Activated CD4-positive, alpha-beta T cell treated with anti-CD3 and anti-CD28 coated beads for 36 hours (primary cell): ENCODE data around the gene PTK7. TPM values are rescaled to one million over a fixed set of nuclear protein-coding genes. Genes with fewer than 3 reads are reported as not detected.

ENCODE experiments used
- ATAC-seq: fragments of 200-7000 bp; cut with Tn5 transposase; one replicate; pipeline ENCODE4 v1.10.0; 2021; ENCODE audit warnings: mild to moderate bottlenecking, moderate library complexity
- CTCF ChIA-PET: fragments of 350-600 bp; sonication (Branson Sonifier 250); formaldehyde crosslinking; loops from one replicate; lab custom pipeline; 2021; ENCODE audit warnings: antibody characterized with exemption; lab: Charles Lee
- POLR2A ChIA-PET: fragments of 350-600 bp; sonication (Branson Sonifier 250); formaldehyde crosslinking; loops from one replicate; lab custom pipeline; 2021; ENCODE audit warnings: antibody characterized with exemption, inconsistent platforms; lab: Charles Lee
- DNase-seq: peaks from one replicate; pipeline ENCODE4 v3.0.0-alpha.2; 2020
- H3K27ac Mint-ChIP-seq: one replicate; pipeline ENCODE4 v1.8.0; 2021; ENCODE audit warnings: mixed read lengths
- H3K27me3 Mint-ChIP-seq: one replicate; pipeline ENCODE4 v1.8.0; 2021; ENCODE audit warnings: mixed read lengths
- H3K36me3 Mint-ChIP-seq: one replicate; pipeline ENCODE4 v1.8.0; 2021; ENCODE audit warnings: low read depth, mixed read lengths
- H3K4me1 Mint-ChIP-seq: one replicate; pipeline ENCODE4 v1.8.0; 2021; ENCODE audit warnings: mixed read lengths
- H3K4me3 Mint-ChIP-seq: one replicate; pipeline ENCODE4 v1.8.0; 2021; ENCODE audit warnings: mild to moderate bottlenecking, moderate library complexity, mixed read lengths
- H3K9me3 Mint-ChIP-seq: one replicate; pipeline ENCODE4 v1.8.0; 2021; ENCODE audit warnings: low read depth, mixed read lengths
- intact Hi-C, 2 experiments: fragments of 100-400 bp; cut with DNase I in 1 of 2; cut with micrococcal nuclease in 1 of 2; formaldehyde crosslinking; loops; one replicate each; pipeline versions ENCODE4 v1.14.2 to v1.15.1; 2022 to 2024; cut with DNase I, micrococcal nuclease
- total RNA-seq, 2 experiments: library from RNA; stranded (reverse); gene quantifications; one replicate each; pipeline ENCODE4 v1.2.3, GENCODE V29; 2021

Gene PTK7
- total RNA-seq, 2 experiments from 2014 or later, result 4.1 to 4.6 TPM

DNA sequence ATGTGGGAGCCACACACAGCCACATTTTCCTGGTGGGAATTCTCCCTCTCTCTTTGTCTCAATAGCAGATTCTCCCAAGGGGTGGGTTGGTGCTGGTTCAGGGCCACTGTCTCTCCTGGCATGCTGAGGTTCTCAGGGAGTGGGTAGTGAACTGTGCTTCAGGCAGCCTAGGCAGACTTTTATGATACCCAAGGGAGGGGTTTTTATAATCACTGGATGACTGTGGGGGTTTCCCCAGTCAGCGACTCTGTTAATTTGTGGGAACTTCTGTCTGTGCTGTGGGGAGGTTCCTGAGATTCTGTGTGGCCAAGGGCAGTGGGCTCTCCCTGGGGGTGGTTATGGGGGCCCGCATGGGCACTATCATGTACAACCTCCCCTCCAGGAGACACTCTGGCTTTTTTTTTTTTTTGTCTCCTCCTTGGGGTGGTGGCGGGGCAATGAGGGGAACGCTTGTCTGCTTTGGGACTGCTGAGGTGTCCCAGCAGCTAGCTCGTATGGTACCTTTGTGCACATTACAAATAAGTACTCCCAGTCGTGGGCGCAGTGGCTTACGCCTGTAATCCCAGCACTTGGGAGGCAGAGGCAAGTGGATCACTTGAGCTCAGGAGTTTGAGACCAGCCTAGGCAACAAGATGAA is 10.0 kb downstream of the PTK7 start:
- CTCF ChIA-PET, result interaction anchor here (1.0 kb wide), 1 partner anchor 58 kb away, joined by 3 read pairs; no protein-coding TSS in a partner anchor

DNA sequence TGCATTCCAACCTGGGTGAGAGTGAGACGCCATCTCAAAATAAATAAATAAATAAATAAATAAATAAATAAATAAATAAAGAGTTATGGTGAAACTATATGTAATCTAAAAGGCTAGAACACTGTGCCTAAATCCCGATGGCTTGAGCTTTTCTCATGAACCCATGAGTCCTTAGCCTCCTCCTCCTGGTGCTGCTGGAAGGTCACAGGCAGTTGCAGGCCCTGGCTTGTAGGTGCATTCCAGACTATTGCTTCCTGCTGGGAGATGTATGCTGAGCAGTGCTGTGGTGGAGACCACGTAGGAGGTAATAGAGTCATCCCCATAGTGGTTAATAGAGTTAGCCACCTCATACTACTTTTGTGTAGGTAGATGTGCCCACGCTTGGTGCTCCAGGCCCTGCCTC is 12.5 kb downstream of the PTK7 start:
- H3K27ac Mint-ChIP-seq, result no peak overlapping the region

More for the DNA sequence above, 10.0 kb downstream of the PTK7 start:
- POLR2A ChIA-PET, result interaction anchor here (0.7 kb wide), 1 partner anchor 396 kb away, joined by 7 read pairs; no protein-coding TSS in a partner anchor
- intact Hi-C loops, result no loop called here
- DNase-seq (peak; percentile 50), ATAC-seq (peak; percentile 98)
- H3K27me3 Mint-ChIP-seq, result no peaks in the 10 kb centered on the region
- no peaks in the 10 kb centered on the region for H3K9me3 Mint-ChIP-seq
- no peak overlapping the region for H3K4me3 Mint-ChIP-seq
- H3K4me1 Mint-ChIP-seq, result peaks cover 8% of the 10 kb centered on the region
- H3K27ac Mint-ChIP-seq, result no peak overlapping the region
- H3K36me3 Mint-ChIP-seq, result no peaks in the 10 kb centered on the region

DNA sequence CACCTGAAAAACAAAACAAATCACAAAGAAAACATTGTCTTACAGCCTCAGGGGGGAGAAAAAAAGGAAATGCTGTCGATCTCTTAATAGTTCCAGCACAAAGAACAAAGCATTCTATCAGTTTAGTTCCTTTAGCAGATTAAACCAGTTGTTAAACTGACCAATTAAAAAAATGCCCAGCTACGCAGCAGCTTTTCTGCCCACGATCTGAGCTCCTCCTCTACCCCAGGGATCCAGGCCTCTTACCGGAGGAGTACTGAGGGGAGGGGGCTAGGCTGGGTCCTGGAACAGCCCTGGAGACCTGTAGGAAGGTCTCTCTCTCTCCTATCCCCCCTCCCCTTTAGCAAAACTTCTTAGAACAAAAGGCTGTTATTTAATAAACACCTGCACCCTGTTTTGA is 13.4 kb downstream of the PTK7 start:
- DNase-seq (no peak), ATAC-seq (no peak)
- H3K9me3 Mint-ChIP-seq, result no peaks in the 10 kb centered on the region
- H3K27ac Mint-ChIP-seq, result no peak overlapping the region
- H3K4me3 Mint-ChIP-seq, result no peak overlapping the region
- intact Hi-C loops, result no loop called here
- H3K4me1 Mint-ChIP-seq, result peaks cover 20% of the 10 kb centered on the region
- ChIA-PET POLR2A (no interaction called here), CTCF (interaction anchor here (0.9 to 1.0 kb wide), 2 partner anchors 19 to 54 kb away, joined by 3 read pairs; no protein-coding TSS in a partner anchor)
- no peaks in the 10 kb centered on the region for H3K36me3 Mint-ChIP-seq
- no peaks in the 10 kb centered on the region for H3K27me3 Mint-ChIP-seq

More for the DNA sequence above, 12.5 kb downstream of the PTK7 start:
- Mint-ChIP-seq H3K36me3 (no peaks in the 10 kb centered on the region), H3K4me1 (peaks cover 16% of the 10 kb centered on the region), H3K4me3 (no peak overlapping the region), H3K9me3 (no peaks in the 10 kb centered on the region), H3K27me3 (no peaks in the 10 kb centered on the region)
- POLR2A ChIA-PET, result no interaction called here
- intact Hi-C loops, result no loop called here
- ATAC-seq (no peak), DNase-seq (no peak)
- CTCF ChIA-PET, result interaction anchor here (0.7 kb wide), 1 partner anchor 14 kb away, joined by 3 read pairs; no protein-coding TSS in a partner anchor

DNA sequence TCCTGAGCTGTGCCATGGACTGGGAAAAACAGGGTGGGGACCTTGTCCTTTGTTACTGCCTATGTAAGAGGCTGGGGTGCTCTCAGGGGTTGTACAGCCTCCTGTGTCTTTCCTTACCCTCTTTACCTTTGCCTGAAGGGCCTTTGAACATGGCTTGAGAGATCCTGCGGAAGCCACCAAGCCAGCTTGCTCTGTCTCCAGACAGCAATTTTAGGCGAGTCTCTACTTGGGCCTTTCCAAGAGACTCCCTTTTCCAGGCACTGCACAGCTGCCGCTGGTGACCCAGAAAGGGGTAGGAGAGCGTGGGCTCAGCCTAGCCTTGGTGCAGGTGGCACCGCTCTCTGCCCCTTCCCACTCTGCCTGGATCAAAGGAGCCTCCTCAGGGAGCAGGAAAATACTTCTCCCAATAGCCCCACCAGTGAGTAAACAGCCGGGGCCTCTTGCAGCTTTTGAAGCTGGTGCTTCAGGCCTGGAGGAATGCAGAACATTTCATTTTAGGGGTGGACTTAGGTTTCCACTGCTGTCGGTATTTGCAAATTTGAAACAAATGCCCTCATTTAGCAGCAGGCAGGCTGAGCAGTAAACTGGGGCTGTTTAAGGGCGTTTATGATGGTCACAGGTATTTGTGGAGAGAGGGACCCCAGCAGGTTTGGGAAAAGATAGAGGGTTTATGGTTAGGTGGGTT is 13.9 kb downstream of the PTK7 start:
- POLR2A ChIA-PET, result no interaction called here
- Mint-ChIP-seq H3K4me3 (no peak overlapping the region), H3K27me3 (no peaks in the 10 kb centered on the region), H3K27ac (no peak overlapping the region), H3K9me3 (no peaks in the 10 kb centered on the region), H3K36me3 (no peaks in the 10 kb centered on the region), H3K4me1 (peaks cover 20% of the 10 kb centered on the region)
- CTCF ChIA-PET, result interaction anchor here (0.9 to 1.0 kb wide), 2 partner anchors 20 to 54 kb away, joined by 3 read pairs; no protein-coding TSS in a partner anchor
- intact Hi-C loops, result no loop called here
- ATAC-seq (no peak), DNase-seq (no peak)

DNA sequence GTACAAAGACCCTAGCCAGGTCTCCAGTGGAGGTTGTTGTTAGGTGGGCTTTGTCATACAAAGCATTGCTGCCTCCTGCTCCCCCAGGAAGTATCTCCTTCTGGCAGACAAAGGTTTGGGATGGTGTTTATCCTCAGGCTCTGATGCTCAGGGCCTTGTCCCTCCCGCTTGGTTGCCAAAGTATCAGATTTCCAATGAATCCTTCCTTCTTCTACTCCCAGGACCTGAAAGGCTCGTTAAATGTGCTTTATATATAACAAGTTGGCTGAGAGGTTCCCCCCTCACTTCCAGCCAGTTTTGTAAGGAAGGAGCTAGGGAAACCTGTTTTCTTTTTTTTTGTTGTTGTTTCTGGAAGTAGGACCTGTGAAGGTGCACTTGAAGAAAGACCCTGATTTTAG is 14.4 kb downstream of the PTK7 start:
- intact Hi-C loops, result no loop called here
- H3K9me3 Mint-ChIP-seq, result no peaks in the 10 kb centered on the region
- H3K4me1 Mint-ChIP-seq, result peaks cover 23% of the 10 kb centered on the region
- DNase-seq (no peak), ATAC-seq (no peak)
- H3K4me3 Mint-ChIP-seq, result no peak overlapping the region
- no peaks in the 10 kb centered on the region for H3K36me3 Mint-ChIP-seq
- CTCF ChIA-PET, result no interaction called here
- POLR2A ChIA-PET, result no interaction called here
- no peaks in the 10 kb centered on the region for H3K27me3 Mint-ChIP-seq
- H3K27ac Mint-ChIP-seq, result no peak overlapping the region

DNA sequence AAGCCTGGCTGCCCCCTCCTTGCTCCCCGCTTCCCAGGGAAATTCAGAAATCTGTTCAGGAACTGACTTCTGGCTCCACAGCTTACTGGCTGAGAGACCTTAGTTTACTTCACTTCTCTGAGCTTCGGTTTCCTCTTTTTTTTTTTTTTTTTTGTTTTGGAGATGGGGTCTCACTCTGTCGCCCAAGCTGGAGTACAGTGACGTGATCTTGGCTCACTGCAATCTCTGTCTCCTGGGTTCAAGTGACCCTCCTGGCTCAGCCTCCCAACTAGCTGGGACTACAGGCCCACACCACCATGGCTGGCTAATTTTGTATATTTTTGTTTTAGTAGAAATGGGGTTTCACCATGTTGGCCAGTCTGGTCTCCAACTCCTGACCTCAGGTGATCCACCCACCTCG is 14.9 kb downstream of the PTK7 start:
- H3K36me3 Mint-ChIP-seq, result no peaks in the 10 kb centered on the region
- CTCF ChIA-PET, result no interaction called here
- intact Hi-C loops, result no loop called here
- no peaks in the 10 kb centered on the region for H3K9me3 Mint-ChIP-seq
- H3K27ac Mint-ChIP-seq, result no peak overlapping the region
- POLR2A ChIA-PET, result no interaction called here
- H3K4me1 Mint-ChIP-seq, result peaks cover 25% of the 10 kb centered on the region
- H3K4me3 Mint-ChIP-seq, result no peak overlapping the region
- ATAC-seq, result no peak
- no peak for DNase-seq
- no peaks in the 10 kb centered on the region for H3K27me3 Mint-ChIP-seq

DNA sequence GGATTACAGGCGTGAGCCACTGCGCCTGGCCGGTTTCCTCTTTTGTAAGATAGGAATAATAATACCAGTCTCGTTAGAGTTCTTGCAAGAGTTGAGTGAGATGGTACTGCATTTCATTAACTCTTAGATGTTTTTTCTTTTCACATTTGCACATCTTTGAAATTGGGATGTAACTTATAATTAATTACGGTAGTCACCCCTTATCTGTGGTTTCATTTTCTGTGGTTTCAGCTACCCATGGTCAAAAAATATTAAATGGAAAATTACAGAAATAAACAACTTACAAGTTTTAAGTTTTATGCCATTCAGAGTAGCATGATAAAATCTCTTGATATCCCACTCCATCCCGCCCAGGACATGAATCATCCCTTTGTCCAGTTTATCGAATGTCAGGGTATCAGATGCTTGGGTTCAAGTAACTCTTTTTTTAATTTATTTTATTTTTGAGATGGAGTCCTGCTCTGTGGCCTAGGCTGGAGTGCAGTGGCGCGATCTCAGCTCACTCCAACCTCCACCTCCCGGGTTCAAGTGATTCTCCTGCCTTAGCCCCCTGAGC is 15.4 kb downstream of the PTK7 start:
- POLR2A ChIA-PET, result no interaction called here
- intact Hi-C loops, result no loop called here
- CTCF ChIA-PET, result no interaction called here

DNA sequence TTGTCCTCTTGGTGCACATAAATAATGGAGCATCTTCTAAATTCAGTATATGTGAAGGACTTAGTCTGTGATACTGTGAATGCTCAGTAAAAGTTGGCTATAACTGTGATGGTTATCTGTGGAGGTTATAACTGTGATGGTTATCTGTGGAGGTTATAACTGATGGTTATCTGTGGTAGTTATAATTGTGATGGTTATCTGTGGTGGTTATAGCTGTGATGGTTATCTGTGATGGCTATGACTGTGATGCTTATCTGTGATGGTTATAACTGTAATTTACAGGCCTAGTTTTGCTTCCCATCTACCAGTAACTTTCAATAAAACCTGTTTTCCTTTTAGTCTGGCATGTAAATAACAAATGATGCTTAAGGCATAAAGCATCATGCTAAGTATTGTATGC is 16.5 kb downstream of the PTK7 start:
- H3K36me3 Mint-ChIP-seq, result no peaks in the 10 kb centered on the region
- peaks cover 21% of the 10 kb centered on the region for H3K4me1 Mint-ChIP-seq
- H3K4me3 Mint-ChIP-seq, result no peak overlapping the region
- POLR2A ChIA-PET, result no interaction called here
- ATAC-seq (no peak), DNase-seq (no peak)
- CTCF ChIA-PET, result no interaction called here
- no peaks in the 10 kb centered on the region for H3K27me3 Mint-ChIP-seq
- intact Hi-C loops, result no loop called here
- no peaks in the 10 kb centered on the region for H3K9me3 Mint-ChIP-seq
- no peak overlapping the region for H3K27ac Mint-ChIP-seq

More for the DNA sequence above, 15.4 kb downstream of the PTK7 start:
- H3K27ac Mint-ChIP-seq, result no peak overlapping the region
- H3K4me1 Mint-ChIP-seq, result peaks cover 22% of the 10 kb centered on the region
- no peak overlapping the region for H3K4me3 Mint-ChIP-seq
- DNase-seq (no peak), ATAC-seq (no peak)
- H3K36me3 Mint-ChIP-seq, result no peaks in the 10 kb centered on the region
- H3K27me3 Mint-ChIP-seq, result no peaks in the 10 kb centered on the region
- H3K9me3 Mint-ChIP-seq, result no peaks in the 10 kb centered on the region

DNA sequence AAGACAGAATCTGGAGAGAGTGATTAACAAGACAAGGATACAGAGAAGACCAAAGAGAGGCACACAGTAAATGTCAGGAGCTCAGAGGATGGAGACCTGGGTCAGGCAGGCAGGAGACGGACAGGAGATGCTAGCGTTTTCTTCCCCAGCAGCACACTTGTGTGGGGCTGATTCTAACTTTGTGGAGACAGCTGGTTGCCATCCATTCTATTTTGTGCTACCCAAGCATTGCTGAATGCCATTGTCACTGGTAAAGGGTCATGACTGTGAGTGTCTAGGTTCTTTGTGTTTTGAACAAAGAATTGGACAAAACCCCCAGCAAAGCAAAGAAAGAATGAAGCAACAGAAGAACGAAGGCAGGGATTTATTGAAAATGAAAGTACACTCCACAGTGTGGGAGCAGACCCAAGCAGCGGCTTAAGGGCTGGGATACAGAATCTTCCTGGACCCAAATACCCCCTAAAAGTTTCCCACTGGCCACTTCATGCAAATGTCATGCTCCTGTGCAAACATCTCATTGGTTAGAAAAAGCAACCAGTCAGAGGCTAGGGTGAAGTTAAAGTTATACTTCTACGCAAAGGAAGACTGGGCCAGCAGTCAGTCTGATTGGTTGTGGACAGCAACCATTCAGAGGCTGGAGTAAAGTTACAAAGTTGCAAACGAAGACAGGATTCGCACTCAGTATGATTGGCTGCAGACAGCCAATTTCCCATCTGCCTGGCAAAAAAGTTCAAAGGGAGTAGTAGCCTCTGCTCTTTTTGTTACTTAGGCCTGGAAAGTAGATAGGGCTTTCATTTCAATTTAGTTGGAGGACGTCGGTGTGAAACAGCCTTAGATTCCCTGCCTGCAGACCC is 17.5 kb downstream of the PTK7 start:
- H3K4me1 Mint-ChIP-seq, result peaks cover 21% of the 10 kb centered on the region
- ATAC-seq, result peak; percentile 77
- ChIA-PET CTCF (no interaction called here), POLR2A (no interaction called here)
- DNase-seq, result no peak
- peak overlapping the region; percentile 8 for H3K4me3 Mint-ChIP-seq
- intact Hi-C loops, result no loop called here
- no peaks in the 10 kb centered on the region for H3K27me3 Mint-ChIP-seq
- H3K27ac Mint-ChIP-seq, result no peak overlapping the region
- no peaks in the 10 kb centered on the region for H3K36me3 Mint-ChIP-seq
- H3K9me3 Mint-ChIP-seq, result no peaks in the 10 kb centered on the region

DNA sequence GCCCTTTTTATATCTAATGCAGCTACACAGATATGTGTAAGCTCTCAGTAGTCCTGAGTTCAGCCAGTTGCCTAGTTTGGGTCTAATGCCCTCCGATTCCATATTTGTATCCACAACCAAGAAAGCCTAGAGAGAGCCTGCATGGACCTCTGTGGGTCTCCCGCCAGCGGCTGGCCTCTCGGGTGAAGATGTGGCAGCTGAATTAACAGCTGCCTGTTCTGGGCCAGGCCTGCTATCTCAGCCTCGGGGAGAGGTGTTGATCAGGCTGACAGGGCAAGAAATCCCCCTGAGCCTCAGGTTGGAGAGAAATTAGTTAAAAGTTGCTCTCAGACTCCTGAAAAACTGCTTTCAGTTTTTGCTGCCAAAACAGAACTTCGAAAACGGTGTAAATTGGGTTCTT is 19.8 kb downstream of the PTK7 start:
- CTCF ChIA-PET, result interaction anchor here (0.6 to 0.8 kb wide), 3 partner anchors 11 to 424 kb away, joined by 3 read pairs; no protein-coding TSS in a partner anchor
- H3K4me1 Mint-ChIP-seq, result peaks cover 21% of the 10 kb centered on the region
- no peak for ATAC-seq
- H3K9me3 Mint-ChIP-seq, result no peaks in the 10 kb centered on the region
- no peaks in the 10 kb centered on the region for H3K36me3 Mint-ChIP-seq
- POLR2A ChIA-PET, result no interaction called here
- no peaks in the 10 kb centered on the region for H3K27me3 Mint-ChIP-seq
- H3K4me3 Mint-ChIP-seq, result no peak overlapping the region
- peak; percentile 25 for DNase-seq
- no peak overlapping the region for H3K27ac Mint-ChIP-seq
- intact Hi-C loops, result no loop called here

DNA sequence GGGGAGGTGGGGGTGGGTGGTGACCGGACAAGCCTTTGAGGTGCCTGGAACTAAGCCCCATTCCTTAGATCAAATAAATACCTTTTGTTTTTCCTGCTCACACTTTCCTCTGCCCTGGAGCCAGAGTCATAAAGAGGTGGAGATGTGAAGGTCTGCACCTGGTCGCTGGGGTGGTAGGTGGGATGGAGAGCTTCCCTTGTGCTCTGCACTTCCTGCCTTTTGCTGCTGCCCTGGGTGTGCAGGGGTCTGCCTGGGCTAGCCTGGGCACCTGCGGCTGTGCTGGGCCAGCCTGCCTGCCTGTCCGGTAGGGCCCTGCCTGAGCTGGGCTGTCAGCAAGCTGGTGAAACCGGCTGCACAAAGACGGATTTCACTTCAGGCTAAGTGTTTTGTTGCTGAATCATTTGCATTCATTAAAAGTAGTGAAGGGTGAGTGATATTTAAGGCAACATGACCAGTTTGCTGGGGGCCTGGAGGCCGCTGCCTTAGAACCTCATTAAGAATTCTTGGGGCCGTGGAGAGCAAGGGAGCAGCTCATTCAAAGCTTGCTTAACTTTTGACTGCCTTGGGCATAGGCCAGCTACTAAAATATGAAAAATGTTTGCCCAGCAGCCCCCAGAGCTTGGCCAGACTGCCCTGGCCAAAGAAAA is 20.5 kb downstream of the PTK7 start:
- Mint-ChIP-seq H3K27me3 (no peaks in the 10 kb centered on the region), H3K36me3 (no peaks in the 10 kb centered on the region), H3K27ac (no peak overlapping the region), H3K4me3 (no peak overlapping the region), H3K4me1 (peaks cover 21% of the 10 kb centered on the region), H3K9me3 (no peaks in the 10 kb centered on the region)
- intact Hi-C loops, result no loop called here
- POLR2A ChIA-PET, result no interaction called here
- ATAC-seq (no peak), DNase-seq (no peak)
- CTCF ChIA-PET, result interaction anchor here (0.7 to 1.0 kb wide), 3 partner anchors 10 to 423 kb away, joined by 3 read pairs; no protein-coding TSS in a partner anchor
